ENCODE results near the gene SHB.

- TF ChIP-seq, protein P1, sequence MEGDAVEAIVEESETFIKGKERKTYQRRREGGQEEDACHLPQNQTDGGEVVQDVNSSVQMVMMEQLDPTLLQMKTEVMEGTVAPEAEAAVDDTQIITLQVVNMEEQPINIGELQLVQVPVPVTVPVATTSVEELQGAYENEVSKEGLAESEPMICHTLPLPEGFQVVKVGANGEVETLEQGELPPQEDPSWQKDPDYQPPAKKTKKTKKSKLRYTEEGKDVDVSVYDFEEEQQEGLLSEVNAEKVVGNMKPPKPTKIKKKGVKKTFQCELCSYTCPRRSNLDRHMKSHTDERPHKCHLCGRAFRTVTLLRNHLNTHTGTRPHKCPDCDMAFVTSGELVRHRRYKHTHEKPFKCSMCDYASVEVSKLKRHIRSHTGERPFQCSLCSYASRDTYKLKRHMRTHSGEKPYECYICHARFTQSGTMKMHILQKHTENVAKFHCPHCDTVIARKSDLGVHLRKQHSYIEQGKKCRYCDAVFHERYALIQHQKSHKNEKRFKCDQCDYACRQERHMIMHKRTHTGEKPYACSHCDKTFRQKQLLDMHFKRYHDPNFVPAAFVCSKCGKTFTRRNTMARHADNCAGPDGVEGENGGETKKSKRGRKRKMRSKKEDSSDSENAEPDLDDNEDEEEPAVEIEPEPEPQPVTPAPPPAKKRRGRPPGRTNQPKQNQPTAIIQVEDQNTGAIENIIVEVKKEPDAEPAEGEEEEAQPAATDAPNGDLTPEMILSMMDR (conservative IDR thresholded peaks at IDR 0.05; ENCODE audit: low read depth, low read length): no peak
- no peak for TF ChIP-seq EZH2 (IDR thresholded peaks at IDR 0.05; ENCODE audit: borderline replicate concordance, low read depth, low read length, poor library complexity, severe bottlenecking)
These were observed 82.2 kb downstream of the SHB start for GRCh38 chr9:37986771-37987258.

Data from A673 (cell line).